Liver (tissue), 3 donors: ENCODE measurements around the gene NEMF.

Source experiments
- GABPA ChIP-seq, 2 donors: IDR thresholded peaks in 1 of 2; conservative IDR thresholded peaks in 1 of 2; 2 replicates each; pipeline ENCODE4 v1.6.1; 2016; ENCODE audit warnings: antibody characterized with exemption in 2 of 2, mild to moderate bottlenecking in 1 of 2, moderate library complexity in 1 of 2
- HNF4G ChIP-seq: IDR thresholded peaks from 2 replicates; pipeline ENCODE4 v1.6.1; 2016; ENCODE audit warnings: antibody characterized with exemption
- JUND ChIP-seq, 2 donors: IDR thresholded peaks; 2 replicates each; pipeline ENCODE4 v1.6.1; 2016; ENCODE audit warnings: antibody characterized with exemption in 2 of 2
- SP1 ChIP-seq: IDR thresholded peaks from 2 replicates; pipeline ENCODE4 v1.6.1; 2018; ENCODE audit warnings: antibody characterized with exemption, mild to moderate bottlenecking
- TAF1 ChIP-seq: conservative IDR thresholded peaks from 2 replicates; pipeline ENCODE4 v1.6.1; 2016; ENCODE audit warnings: antibody characterized with exemption, mild to moderate bottlenecking
- YY1 ChIP-seq: IDR thresholded peaks from 2 replicates; pipeline ENCODE4 v1.6.1; 2016; ENCODE audit warnings: antibody characterized with exemption, mild to moderate bottlenecking
- TF ChIP-seq, protein P1 (sequence below): IDR thresholded peaks from 2 replicates; pipeline ENCODE4 v1.6.1; 2016; ENCODE audit warnings: antibody characterized with exemption
- TF ChIP-seq, protein P2 (sequence below): fragments of 150-350 bp; IDR thresholded peaks from 2 replicates; pipeline ENCODE4 v1.5.1; 2017; ENCODE audit warnings: improper control_type of control experiment, low read depth, low read length; ENCODE audit not compliant: missing input control
- TF ChIP-seq, protein P3 (sequence below): IDR thresholded peaks from 2 replicates; pipeline ENCODE4 v1.6.1; 2016; ENCODE audit warnings: antibody characterized with exemption
- donor health status: healthy.
- donor health status: healthy.

DNA sequence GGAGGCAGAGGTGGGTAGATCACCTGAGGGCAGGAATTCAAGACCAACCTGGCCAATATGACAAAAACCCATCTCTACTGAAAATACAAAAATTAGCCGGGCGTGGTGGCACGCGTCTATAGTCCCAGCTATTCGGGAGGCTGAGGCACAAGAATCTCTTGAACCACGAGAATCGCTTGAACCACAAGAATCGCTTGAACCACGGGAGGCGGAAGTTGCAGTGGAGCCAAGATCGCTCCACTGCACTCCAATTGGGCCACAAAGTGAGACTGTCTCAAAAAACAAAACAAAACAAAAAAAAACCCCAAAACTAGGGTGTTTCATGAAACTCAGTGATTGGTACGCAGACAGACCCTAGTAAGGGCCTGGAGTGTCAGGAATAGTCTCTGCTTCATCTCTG lies 33.9 kb upstream of the NEMF start:
- TF ChIP-seq YY1: no peak
- TF ChIP-seq GABPA (IDR thresholded peaks at IDR 0.05 in 1 of 2, conservative IDR thresholded peaks at IDR 0.05 in 1 of 2): no peak
- TF ChIP-seq, protein P1, sequence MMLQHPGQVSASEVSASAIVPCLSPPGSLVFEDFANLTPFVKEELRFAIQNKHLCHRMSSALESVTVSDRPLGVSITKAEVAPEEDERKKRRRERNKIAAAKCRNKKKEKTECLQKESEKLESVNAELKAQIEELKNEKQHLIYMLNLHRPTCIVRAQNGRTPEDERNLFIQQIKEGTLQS: no peak
- TF ChIP-seq, protein P2, sequence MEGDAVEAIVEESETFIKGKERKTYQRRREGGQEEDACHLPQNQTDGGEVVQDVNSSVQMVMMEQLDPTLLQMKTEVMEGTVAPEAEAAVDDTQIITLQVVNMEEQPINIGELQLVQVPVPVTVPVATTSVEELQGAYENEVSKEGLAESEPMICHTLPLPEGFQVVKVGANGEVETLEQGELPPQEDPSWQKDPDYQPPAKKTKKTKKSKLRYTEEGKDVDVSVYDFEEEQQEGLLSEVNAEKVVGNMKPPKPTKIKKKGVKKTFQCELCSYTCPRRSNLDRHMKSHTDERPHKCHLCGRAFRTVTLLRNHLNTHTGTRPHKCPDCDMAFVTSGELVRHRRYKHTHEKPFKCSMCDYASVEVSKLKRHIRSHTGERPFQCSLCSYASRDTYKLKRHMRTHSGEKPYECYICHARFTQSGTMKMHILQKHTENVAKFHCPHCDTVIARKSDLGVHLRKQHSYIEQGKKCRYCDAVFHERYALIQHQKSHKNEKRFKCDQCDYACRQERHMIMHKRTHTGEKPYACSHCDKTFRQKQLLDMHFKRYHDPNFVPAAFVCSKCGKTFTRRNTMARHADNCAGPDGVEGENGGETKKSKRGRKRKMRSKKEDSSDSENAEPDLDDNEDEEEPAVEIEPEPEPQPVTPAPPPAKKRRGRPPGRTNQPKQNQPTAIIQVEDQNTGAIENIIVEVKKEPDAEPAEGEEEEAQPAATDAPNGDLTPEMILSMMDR: no peak
- TF ChIP-seq SP1: no peak
- TF ChIP-seq HNF4G: no peak
- TF ChIP-seq, protein P3, sequence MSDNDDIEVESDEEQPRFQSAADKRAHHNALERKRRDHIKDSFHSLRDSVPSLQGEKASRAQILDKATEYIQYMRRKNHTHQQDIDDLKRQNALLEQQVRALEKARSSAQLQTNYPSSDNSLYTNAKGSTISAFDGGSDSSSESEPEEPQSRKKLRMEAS: no peak
- TF ChIP-seq JUND (IDR thresholded peaks at IDR 0.05): no peak
- no peak for TF ChIP-seq TAF1
